Activated CD8-positive, alpha-beta memory T cell treated with anti-CD3 and anti-CD28 coated beads for 36 hours (primary cell): ENCODE data around the gene HAS3. TPM values are rescaled to one million over a fixed set of nuclear protein-coding genes. Genes with fewer than 3 reads are reported as not detected.
"Not testable (repeated sequence)": the region's sequence is repeated elsewhere in the genome, so short reads cannot be mapped to it uniquely, and the experiment has no call there.

Experiments used
- CTCF ChIA-PET: fragments of 350-600 bp; sonication (Branson Sonifier 250); formaldehyde crosslinking; loops from one replicate; lab custom pipeline; 2021; ENCODE audit warnings: antibody characterized with exemption; lab: Charles Lee
- POLR2A ChIA-PET: fragments of 350-600 bp; sonication (Branson Sonifier 250); formaldehyde crosslinking; loops from one replicate; lab custom pipeline; 2021; ENCODE audit warnings: antibody characterized with exemption; lab: Charles Lee
- total RNA-seq, 2 experiments: library from RNA; stranded (reverse); gene quantifications; one replicate each; pipeline ENCODE4 v1.2.3, GENCODE V29; 2021

The HAS3 gene
- total RNA-seq, 2 experiments from 2014 or later: 0.23 to 0.48 TPM

DNA sequence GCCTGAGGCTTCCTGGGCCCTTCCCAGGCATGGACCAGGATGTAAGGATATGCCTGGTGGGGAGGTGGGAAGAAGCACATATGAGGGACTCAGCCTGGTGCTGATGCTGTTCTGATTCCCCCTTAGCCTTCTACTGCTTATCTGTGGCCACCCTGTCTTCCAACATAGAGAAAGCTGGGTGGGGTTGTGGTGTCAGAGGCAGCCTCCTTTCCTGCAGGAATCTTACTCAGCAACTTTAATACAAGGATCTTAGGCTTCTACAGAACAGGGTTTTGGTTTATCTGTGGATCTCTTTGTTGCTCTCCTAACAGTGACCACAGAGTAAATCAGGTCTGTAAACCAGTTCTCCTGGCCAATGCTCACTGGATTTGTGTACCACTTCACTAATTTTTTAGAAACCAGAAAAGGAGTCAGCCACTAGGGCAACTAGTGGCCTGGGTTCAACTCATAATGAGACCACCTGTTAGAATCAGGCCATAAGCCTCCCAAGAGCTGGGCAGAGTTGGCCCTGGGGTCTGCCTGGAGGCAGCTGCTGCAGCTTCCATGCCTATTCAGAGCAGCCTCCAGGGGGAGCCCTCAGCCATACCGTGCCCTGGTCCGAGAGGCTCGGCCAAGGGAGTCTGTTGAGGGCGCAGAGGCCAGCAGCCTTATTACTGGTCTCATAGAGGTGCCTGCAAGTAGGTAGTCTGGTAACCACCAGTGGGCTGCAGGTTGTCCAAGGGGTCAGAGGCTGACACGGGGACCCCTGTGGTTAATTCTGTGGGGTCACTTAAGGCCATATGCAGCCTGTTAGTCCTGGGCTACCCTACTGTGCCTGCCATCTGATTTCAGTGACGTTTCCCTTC, 7.1 kb downstream of the HAS3 start:
- CTCF ChIA-PET: interaction anchor here (0.5 to 4.7 kb wide), 6 partner anchors 10 to 131 kb away, joined by 3 to 21 read pairs (median 3); no protein-coding TSS in a partner anchor
- POLR2A ChIA-PET: no interaction called here

- ChIA-PET POLR2A (no interaction called here), CTCF (interaction anchor here (0.9 to 4.7 kb wide), 6 partner anchors 9 to 21 kb away, joined by 3 to 21 read pairs (median 3); no protein-coding TSS in a partner anchor)
Observed at GRCh38 chr16:69113216-69113615, 7.8 kb downstream of the HAS3 start.

- CTCF ChIA-PET: interaction anchor here (4.7 kb wide), 1 partner anchor 10 kb away, joined by 21 read pairs; no protein-coding TSS in a partner anchor
- POLR2A ChIA-PET: no interaction called here
Observed at GRCh38 chr16:69114346-69114975, 9.0 kb downstream of the HAS3 start.

- ChIA-PET POLR2A (no interaction called here), CTCF (interaction anchor here (4.7 kb wide), 1 partner anchor 9 kb away, joined by 21 read pairs; no protein-coding TSS in a partner anchor)
Observed at GRCh38 chr16:69114976-69115355, 9.5 kb downstream of the HAS3 start.

DNA sequence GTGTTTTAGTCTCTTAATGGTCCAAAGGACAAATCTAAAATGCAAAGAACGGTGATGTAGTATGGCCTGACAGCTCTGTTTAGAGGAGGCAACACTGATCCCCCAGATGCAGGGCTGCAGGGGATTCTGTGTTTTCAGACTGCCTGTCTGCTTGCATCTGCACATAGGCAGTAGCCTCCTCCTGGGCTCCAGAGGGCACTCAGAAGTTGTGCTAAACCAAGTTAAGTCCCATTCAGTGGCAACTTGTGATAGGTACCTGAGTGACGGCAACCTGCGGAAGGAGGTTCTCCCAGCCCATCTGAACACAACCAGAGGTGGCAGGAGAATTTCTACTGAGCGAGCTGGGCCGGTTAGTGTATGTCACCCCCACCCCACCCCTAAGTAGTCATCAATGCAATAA, 9.9 kb downstream of the HAS3 start:
- CTCF ChIA-PET: interaction anchor here (4.7 kb wide), 1 partner anchor 9 kb away, joined by 21 read pairs; no protein-coding TSS in a partner anchor

DNA sequence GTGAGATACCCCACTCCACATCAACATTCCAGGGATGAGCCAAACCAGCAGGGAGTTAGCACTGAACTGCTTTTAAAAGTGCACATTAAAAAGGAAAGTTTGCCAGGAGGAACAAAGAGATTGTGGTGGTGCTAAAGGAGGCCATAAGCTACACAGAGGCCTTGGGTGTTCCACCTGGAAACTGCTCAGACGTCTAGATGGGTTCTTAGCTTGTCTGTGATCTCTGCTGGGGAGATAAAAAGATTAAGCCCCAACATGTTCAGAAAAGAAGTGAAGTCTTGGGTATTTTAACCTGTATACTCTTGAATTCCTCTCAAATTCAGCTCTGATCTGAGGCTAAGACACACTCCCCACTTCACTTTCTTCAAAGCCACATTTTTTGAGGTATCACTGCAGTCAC, 10.4 kb downstream of the HAS3 start:
- CTCF ChIA-PET: interaction anchor here (4.7 kb wide), 1 partner anchor 8 kb away, joined by 21 read pairs; no protein-coding TSS in a partner anchor
- POLR2A ChIA-PET: no interaction called here

More for the DNA sequence above, 9.9 kb downstream of the HAS3 start:
- POLR2A ChIA-PET: no interaction called here

GRCh38 chr16:69116256-69116875, 10.9 kb downstream of the HAS3 start:
- CTCF ChIA-PET: no interaction called here

GRCh38 chr16:69116906-69117305, 11.5 kb downstream of the HAS3 start:
- ChIA-PET POLR2A (interaction anchor here (0.6 kb wide), 1 partner anchor 12 kb away, joined by 11 read pairs; no protein-coding TSS in a partner anchor), CTCF (interaction anchor here (0.7 kb wide), 1 partner anchor 15 kb away, joined by 3 read pairs; no protein-coding TSS in a partner anchor)

More at GRCh38 chr16:69116256-69116875, 10.9 kb downstream of the HAS3 start:
- POLR2A ChIA-PET: interaction anchor here (0.6 kb wide), 1 partner anchor 12 kb away, joined by 11 read pairs; no protein-coding TSS in a partner anchor

- POLR2A ChIA-PET: no interaction called here
- CTCF ChIA-PET: interaction anchor here (0.6 to 1.5 kb wide), 3 partner anchors 9 to 954 kb away, joined by 3 to 5 read pairs (median 3); no protein-coding TSS in a partner anchor
Observed at GRCh38 chr16:69118468-69118867, 13.0 kb downstream of the HAS3 start.

DNA sequence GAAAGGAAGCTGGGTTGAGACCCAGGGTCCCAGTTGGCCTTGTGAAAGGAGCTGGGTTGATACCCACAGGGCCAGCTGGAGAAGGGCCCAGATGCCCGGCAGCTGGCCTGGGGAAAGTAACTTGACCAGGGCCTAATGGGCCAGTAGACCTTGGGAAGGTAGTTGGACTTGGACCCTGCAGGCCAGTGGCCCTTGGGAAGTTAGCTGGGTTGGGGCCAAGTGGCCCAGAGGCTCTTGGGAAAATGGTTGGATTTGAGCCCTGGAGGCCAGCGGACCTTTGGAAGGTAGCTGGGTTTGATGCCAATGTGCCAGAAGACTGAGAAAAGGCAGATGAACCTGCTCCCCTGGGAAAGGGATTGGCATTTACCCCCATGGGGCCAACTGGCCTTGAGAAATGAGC, 13.5 kb downstream of the HAS3 start:
- POLR2A ChIA-PET: no interaction called here
- CTCF ChIA-PET: interaction anchor here (0.6 to 1.5 kb wide), 3 partner anchors 9 to 954 kb away, joined by 3 to 5 read pairs (median 3); no protein-coding TSS in a partner anchor

DNA sequence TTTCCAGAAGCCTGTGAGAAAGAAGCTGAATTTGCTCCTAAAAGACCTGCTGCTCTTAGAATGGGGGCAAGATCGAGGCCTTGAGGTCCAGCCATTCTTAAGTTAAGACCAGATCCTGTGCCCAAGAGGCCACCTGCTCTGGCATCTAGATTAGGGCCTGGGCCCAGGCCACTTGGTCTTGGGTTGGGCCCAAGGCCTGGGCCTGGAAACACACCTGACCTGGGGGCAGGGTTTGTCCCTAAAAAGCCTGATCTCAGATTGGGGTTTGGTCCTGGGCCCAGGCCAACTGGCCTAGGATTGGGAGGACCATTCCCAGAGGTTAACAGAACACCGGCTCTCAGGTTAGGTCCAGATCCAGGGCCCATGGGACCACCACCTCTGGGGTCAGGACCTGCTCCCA, 14.1 kb downstream of the HAS3 start:
- CTCF ChIA-PET: interaction anchor here (0.5 to 1.5 kb wide), 3 partner anchors 10 to 52 kb away, joined by 3 to 5 read pairs (median 3); no protein-coding TSS in a partner anchor

DNA sequence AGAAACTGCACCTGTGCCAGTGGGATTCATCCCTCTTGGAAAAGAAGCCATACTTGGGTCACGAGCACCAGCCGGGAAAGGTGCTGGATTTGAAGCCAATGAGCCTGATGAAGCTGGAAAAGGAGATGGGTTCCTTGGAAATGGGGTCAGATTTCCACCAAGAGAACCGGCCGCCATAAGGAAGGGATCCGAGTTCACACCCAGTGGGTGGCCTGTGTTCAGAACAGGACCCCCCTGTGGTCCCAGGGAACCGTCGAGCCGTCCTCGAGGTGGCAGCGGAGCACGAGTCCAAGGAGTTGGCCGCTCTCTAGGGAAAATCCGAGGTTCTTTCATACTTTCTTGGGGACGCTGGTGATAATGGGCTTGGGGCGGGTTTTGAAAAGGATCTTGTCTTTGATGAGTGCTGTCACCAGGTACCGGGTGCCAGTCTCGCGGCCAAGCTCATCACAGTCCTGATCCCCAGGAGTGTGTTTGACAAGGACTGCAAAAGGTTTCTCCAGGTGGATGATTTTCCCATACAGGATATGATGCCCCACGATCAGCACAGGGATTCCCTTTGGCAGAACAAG, 14.7 kb downstream of the HAS3 start:
- CTCF ChIA-PET: no interaction called here
- POLR2A ChIA-PET: no interaction called here

More for the DNA sequence above, 14.1 kb downstream of the HAS3 start:
- POLR2A ChIA-PET: no interaction called here

DNA sequence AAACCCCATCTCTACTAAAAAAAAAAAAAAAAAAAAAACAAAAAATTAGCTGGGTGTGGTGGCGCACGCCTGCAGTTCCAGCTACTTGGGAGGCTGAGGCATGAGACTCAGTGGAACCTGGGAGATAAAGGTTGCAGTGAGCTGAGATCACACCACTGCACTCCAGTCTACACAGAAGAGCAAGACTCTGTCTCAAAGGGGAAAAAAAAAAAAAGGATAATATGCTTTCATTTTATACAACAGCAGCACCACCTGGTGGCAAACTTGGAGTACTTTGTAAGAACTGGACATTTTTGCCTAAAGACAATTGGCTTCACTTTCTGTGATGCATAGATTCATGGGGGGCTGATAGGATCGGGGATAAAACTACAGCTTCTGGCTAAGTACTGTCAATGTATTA, 18.5 kb downstream of the HAS3 start:
- ChIA-PET CTCF (interaction anchor here (0.6 to 2.9 kb wide), 12 partner anchors 9 to 1559 kb away, joined by 3 to 21 read pairs (median 3); partner anchors contain the start of genes CHTF8, HAS3 and UTP4), POLR2A (interaction anchor here (0.7 to 1.1 kb wide), 2 partner anchors 95 to 277 kb away, joined by 5 to 7 read pairs; no protein-coding TSS in a partner anchor)

GRCh38 chr16:69124406-69124805, 19.0 kb downstream of the HAS3 start:
- POLR2A ChIA-PET: not testable (repeated sequence)
- CTCF ChIA-PET: interaction anchor here (0.7 to 2.9 kb wide), 10 partner anchors 8 to 1558 kb away, joined by 3 to 21 read pairs (median 3); partner anchors contain the start of genes CHTF8, HAS3 and UTP4

DNA sequence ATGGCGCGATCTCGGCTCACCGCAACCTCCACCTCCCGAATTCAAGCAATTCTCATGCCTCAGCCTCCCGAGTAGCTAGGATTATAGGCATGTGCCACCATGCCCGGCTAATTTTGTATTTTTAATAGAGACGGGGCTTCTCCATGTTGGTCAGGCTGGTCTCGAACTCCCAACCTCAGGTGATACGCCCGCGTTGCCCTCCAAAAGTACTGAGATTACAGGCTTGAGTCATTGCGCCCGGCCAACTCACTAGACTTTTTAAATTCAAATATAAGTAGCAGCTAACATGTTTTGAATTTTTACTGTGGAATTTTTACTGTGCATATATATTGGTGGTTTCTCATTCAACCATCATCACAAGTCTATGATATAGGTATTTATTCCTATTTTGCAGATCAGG, 19.5 kb downstream of the HAS3 start:
- CTCF ChIA-PET: interaction anchor here (2.9 kb wide), 1 partner anchor 11 kb away, joined by 21 read pairs; no protein-coding TSS in a partner anchor
- POLR2A ChIA-PET: not testable (repeated sequence)

DNA sequence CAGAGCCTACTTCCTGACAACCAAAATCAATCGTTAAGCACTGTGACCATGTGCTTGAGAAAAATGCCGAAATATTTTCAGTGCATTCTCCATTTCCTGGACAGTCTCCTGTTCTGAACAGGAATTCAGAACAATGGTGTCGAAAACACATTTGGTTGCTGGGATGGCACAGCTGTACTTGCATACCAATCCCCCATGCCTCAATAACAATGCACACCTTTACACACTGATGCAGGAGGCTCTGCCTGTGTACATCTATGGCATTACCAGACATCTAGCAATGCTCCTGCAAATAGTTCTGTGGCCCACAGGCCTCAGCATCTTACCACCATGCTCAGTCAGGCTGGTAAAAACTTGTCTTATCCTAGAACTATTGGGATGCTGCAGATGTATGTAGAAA, 20.8 kb downstream of the HAS3 start:
- POLR2A ChIA-PET: interaction anchor here (0.5 kb wide), 1 partner anchor 21 kb away, joined by 5 read pairs; the partner anchor contains the start of gene HAS3
- CTCF ChIA-PET: no interaction called here

DNA sequence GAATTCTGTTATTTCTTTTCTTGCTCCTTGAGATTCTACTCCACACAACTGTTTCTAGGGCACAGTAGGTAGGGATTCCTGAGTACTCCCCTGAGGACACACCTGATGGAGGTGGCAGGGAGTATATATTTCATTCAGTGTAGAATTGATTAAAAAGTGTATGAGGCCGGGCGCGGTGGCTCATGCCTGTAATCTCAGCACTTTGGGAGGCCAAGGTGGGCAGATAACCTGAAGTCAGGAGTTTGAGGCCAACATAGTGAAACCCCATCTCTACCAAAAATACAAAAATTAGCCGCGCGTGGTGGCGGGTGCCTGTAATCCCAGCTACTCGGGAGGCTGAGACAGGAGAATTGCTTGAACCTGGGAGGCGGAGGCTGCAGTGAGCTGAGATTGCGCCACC, 21.3 kb downstream of the HAS3 start:
- CTCF ChIA-PET: interaction anchor here (1.1 kb wide), 1 partner anchor 14 kb away, joined by 3 read pairs; no protein-coding TSS in a partner anchor
- POLR2A ChIA-PET: interaction anchor here (0.5 kb wide), 1 partner anchor 21 kb away, joined by 5 read pairs; the partner anchor contains the start of gene HAS3

- ChIA-PET POLR2A (interaction anchor here (0.7 kb wide), 1 partner anchor 281 kb away, joined by 11 read pairs; no protein-coding TSS in a partner anchor), CTCF (interaction anchor here (1.1 kb wide), 1 partner anchor 15 kb away, joined by 3 read pairs; no protein-coding TSS in a partner anchor)
Observed at GRCh38 chr16:69127966-69128510, 22.6 kb downstream of the HAS3 start.
